GM12873 (cell line): ENCODE results near the gene SEC14L2.

Experiments used
- TF ChIP-seq, protein P1 (sequence below): IDR thresholded peaks from 2 replicates; pipeline ENCODE4 v1.5.1; 2012; ENCODE audit warnings: low read depth, mild to moderate bottlenecking, moderate library complexity, low read length, control low read depth; ENCODE audit not compliant: insufficient read depth; ENCODE audit errors: missing control alignments

Gene SEC14L2

DNA sequence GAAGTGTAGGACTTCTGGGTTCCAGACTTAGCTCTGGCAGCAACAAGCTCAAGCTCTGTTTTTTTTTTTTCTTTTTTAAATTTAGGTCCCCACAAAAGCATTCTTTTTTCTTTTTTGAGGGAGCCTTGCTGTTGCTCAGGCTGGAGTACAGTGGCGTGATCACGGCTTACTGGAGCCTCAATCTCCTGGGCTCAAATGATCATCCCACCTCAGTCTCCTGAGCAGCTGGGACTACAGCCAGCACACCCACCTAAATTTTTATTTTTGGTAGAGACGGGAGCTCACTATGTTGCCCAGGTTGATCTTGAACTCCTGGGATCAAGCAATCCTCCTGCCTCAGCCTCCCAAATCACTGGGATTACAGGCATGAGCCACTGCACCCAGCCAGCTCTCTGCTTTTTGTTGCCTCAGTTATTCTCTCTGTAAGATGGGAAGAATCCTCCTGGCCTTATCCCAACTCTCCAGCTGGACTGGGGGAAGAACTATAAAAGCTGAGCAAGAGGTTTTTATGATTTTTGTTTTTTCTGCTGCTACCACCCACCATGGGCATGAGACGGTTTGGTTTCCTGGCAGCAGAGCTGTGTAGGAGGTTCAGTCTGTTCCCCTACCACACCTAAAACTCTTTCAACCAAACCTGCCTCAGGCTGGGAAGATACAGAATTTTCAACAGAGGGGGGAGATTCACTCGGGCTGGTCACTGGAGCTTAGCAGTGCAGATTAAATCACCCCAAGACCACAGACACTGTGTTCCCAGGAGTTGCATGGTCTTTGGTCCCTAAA, 17.1 kb downstream of the SEC14L2 start:
- TF ChIP-seq, protein P1, sequence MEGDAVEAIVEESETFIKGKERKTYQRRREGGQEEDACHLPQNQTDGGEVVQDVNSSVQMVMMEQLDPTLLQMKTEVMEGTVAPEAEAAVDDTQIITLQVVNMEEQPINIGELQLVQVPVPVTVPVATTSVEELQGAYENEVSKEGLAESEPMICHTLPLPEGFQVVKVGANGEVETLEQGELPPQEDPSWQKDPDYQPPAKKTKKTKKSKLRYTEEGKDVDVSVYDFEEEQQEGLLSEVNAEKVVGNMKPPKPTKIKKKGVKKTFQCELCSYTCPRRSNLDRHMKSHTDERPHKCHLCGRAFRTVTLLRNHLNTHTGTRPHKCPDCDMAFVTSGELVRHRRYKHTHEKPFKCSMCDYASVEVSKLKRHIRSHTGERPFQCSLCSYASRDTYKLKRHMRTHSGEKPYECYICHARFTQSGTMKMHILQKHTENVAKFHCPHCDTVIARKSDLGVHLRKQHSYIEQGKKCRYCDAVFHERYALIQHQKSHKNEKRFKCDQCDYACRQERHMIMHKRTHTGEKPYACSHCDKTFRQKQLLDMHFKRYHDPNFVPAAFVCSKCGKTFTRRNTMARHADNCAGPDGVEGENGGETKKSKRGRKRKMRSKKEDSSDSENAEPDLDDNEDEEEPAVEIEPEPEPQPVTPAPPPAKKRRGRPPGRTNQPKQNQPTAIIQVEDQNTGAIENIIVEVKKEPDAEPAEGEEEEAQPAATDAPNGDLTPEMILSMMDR, result no peak

- TF ChIP-seq, protein P1, result no peak
Observed at GRCh38 chr22:30414525-30415047, 17.8 kb downstream of the SEC14L2 start.

DNA sequence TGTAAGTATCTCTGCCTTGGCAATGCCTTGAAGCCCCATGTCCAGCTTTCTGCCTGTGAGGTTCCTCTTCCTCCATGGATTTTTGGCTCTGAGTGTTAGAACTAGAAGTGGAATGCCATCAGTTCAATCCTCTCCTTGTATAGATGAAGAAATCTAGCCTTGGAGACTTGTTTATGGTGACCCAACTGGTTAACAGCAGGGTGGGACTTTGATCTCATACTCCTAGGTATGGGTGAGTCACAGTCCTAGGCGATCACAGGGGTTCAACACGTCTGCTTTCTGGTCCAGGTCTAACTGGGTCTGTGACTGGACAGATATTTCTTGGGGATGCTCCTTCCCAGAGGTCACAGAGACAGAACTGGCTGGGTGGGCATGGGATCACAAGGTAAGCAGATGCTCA, 19.6 kb downstream of the SEC14L2 start:
- TF ChIP-seq, protein P1, result no peak

GRCh38 chr22:30416837-30417236, 20.0 kb downstream of the SEC14L2 start:
- TF ChIP-seq, protein P1, result no peak

DNA sequence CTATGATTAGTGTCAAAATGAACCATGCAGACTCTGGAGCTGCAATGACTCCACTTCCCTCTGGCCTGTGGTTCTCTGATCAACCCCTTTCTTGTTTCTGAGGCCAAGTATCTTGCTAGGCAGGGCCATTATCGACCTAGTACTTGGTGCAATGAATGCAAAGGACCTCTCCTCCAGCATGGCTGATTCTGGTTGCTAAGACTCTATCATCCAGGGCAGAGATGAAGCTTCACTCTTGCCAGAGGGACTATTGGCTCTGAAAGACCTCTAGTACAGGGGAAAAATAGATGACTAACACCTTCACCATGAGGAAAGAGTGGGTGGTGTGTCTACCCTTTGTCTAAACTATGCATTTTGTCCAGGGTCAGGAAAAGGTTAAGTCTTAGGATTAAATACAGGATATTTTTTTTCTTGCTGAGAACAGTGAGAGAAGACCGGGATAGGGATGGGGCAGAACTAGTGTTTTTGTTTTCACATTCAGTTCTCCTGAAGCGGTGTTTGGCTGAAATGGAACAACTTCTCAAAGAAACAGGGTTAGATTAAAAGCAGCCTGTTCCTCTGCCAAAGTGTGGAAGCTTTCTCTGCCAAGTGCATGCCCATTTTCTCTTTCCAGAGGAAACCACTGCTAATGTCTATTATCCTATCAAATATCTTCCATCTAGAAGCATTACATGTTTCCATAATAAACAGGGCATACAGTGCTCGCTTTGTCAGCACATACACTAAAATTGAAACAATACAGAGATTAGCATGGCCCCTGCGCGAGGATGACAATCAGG, 23.7 kb downstream of the SEC14L2 start:
- TF ChIP-seq, protein P1, result no peak

DNA sequence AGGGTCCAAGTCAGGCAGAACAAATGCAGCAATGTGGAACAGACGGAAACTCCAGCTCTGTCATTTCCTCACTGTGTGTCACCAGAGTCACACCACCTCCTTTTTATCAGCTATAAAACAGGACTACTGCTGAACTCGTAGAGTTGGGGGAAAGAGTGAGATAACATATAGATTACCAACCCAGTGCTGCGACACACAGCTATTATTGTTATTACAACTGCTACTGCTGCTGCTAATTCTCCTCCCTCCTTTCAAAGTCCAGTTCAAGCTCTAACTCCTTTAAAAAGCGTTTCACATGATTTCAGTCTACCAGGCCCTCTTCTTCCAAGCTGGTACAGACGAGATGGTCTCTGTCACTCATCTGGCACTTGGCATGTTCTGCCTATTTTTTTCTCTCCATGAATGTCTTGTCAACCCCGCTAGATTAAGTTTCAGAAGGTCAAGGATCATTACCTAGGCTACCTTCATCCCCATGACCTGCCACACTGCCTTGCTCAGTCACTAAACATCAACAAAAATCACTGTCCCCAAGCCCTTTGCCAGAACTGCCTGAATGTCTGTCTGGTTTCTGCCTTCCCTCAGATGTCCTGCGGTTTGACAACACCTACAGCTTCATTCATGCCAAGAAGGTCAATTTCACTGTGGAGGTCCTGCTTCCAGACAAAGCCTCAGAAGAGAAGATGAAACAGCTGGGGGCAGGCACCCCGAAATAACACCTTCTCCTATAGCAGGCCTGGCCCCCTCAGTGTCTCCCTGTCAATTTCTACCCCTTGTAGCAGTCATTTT, 25.1 kb downstream of the SEC14L2 start:
- TF ChIP-seq, protein P1, result no peak
